Measurements from ENCODE around the gene CTXN1.
A peak's percentile ranks its signal among the peaks of the same experiment; 100 is the strongest.

The CTXN1 gene

DNA sequence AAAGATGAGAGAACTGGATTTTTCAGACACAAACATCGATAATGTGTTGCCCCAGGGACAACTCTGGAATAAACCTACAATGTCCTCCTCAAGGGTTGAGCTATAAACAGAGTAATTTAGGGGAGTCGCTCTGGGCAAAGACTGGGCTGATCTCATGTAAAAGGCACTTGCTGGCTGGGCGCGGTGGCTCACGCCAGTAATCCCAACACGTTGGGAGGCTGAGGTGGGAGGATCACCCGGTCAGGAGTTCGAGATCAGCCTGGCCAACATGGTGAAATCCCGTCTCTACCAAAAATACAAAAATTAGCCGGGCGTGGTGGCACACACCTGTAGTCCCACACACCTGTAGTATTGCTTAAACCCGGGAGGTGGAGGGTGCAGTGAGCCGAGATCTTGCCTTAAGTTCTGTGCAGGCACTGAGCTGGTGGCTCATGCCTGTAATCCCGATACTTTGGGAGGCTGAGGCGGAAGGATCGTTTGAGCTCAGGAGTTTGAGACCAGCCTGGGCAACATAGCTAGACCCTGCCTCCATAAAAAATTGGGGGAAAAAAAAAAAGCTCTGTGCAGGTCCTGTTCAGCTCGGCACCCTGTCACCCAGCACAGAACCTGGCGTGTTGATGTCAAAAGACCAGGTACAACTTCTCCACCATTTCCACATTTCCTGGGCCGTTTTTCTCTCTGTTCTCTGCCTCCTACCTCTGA is 16.1 kb upstream of the CTXN1 start:
- POLR2A ChIA-PET, result interaction anchor here (0.5 to 4.2 kb wide), 6 partner anchors 11 to 243 kb away, joined by 3 to 60 read pairs (median 12); partner anchors contain the start of genes ELAVL1 and SNAPC2
- Histone ChIP-seq H3K9me3 (ENCODE audit: control insufficient read depth, insufficient read depth, low read depth, low read length) (no peaks in the 10 kb centered on the region), H3K4me1 (ENCODE audit: control insufficient read depth, insufficient read depth, low read length) (no peaks in the 10 kb centered on the region), H3K27ac (ENCODE audit: extremely low read depth, low read depth, low read length) (no peak overlapping the region), H3K36me3 (ENCODE audit: control insufficient read depth in 2 of 2, insufficient read depth in 1 of 2, low read length in 2 of 2) (peaks cover 10 to 41% of the 10 kb centered on the region in 2 experiments), H3K4me3 (ENCODE audit: low read depth, low read length) (peak overlapping the region; percentile 99; the same call in 1 of the 2 replicates)
- TF ChIP-seq SCRT2 (tag by site-specific recombination; IDR thresholded peaks at IDR 0.05), result peak; percentile 81
- 0 out of 2 replicates have a peak, but pooled peaks have one; percentile 23 for TF ChIP-seq ZEB2 (tag by site-specific recombination; IDR thresholded peaks at IDR 0.05)
- no peak for TF ChIP-seq ZNF610 (tag by site-specific recombination; IDR thresholded peaks at IDR 0.05; ENCODE audit: borderline replicate concordance)
- no peak for TF ChIP-seq ZNF274 (IDR thresholded peaks at IDR 0.05; ENCODE audit: low read length)
- TF ChIP-seq ZNF274 (tag by site-specific recombination; IDR thresholded peaks at IDR 0.05; ENCODE audit: borderline replicate concordance), result no peak
- TF ChIP-seq, protein P1, sequence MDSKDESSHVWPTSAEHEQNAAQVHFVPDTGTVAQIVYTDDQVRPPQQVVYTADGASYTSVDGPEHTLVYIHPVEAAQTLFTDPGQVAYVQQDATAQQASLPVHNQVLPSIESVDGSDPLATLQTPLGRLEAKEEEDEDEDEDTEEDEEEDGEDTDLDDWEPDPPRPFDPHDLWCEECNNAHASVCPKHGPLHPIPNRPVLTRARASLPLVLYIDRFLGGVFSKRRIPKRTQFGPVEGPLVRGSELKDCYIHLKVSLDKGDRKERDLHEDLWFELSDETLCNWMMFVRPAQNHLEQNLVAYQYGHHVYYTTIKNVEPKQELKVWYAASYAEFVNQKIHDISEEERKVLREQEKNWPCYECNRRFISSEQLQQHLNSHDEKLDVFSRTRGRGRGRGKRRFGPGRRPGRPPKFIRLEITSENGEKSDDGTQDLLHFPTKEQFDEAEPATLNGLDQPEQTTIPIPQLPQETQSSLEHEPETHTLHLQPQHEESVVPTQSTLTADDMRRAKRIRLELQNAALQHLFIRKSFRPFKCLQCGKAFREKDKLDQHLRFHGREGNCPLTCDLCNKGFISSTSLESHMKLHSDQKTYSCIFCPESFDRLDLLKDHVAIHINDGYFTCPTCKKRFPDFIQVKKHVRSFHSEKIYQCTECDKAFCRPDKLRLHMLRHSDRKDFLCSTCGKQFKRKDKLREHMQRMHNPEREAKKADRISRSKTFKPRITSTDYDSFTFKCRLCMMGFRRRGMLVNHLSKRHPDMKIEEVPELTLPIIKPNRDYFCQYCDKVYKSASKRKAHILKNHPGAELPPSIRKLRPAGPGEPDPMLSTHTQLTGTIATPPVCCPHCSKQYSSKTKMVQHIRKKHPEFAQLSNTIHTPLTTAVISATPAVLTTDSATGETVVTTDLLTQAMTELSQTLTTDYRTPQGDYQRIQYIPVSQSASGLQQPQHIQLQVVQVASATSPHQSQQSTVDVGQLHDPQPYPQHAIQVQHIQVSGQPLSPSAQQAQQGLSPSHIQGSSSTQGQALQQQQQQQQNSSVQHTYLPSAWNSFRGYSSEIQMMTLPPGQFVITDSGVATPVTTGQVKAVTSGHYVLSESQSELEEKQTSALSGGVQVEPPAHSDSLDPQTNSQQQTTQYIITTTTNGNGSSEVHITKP (tag by site-specific recombination; IDR thresholded peaks at IDR 0.05), result 0 out of 2 replicates have a peak, but pooled peaks have one; percentile 17
- TF ChIP-seq SCRT1 (tag by site-specific recombination; IDR thresholded peaks at IDR 0.05; ENCODE audit: borderline replicate concordance), result peak; percentile 92
- CTCF ChIA-PET, result interaction anchor here (0.6 to 1.2 kb wide), 2 partner anchors 12 to 61 kb away, joined by 3 read pairs; no protein-coding TSS in a partner anchor

DNA sequence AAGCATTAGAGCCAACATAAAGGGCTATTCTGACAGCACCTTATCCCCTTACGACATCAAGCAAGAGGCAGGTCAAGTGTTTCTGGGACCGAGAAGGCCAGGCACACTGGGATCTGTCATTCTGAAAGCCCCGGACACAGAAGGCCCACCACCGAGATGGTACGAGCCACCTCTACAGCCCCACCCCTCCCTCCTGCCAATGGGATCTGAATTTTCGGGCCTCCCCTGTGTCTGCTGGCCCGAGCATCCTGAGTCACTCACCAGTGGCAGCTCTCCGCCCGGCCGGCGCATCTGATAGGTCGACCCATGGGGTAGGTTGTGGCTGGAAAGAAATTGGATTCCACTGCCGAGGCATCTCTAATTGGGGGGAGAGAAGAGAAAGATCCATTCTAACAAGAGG is 14.9 kb upstream of the CTXN1 start:
- TF ChIP-seq, protein P1 (tag by site-specific recombination; IDR thresholded peaks at IDR 0.05), result peak; percentile 57
- no peak for TF ChIP-seq SCRT2 (tag by site-specific recombination; IDR thresholded peaks at IDR 0.05)
- H3K4me1 ChIP-seq (ENCODE audit: control insufficient read depth, insufficient read depth, low read length), result no peaks in the 10 kb centered on the region
- H3K9me3 ChIP-seq (ENCODE audit: control insufficient read depth, insufficient read depth, low read depth, low read length), result no peaks in the 10 kb centered on the region
- no peak overlapping the region for H3K4me3 ChIP-seq (ENCODE audit: low read depth, low read length)
- CTCF ChIA-PET, result interaction anchor here (1.1 kb wide), 1 partner anchor 12 kb away, joined by 3 read pairs; no protein-coding TSS in a partner anchor
- POLR2A ChIA-PET, result interaction anchor here (4.2 kb wide), 1 partner anchor 10 kb away, joined by 60 read pairs; no protein-coding TSS in a partner anchor
- H3K27ac ChIP-seq (ENCODE audit: extremely low read depth, low read depth, low read length), result no peak overlapping the region
- peaks cover 22 to 52% of the 10 kb centered on the region in 2 experiments for H3K36me3 ChIP-seq (ENCODE audit: control insufficient read depth in 2 of 2, insufficient read depth in 1 of 2, low read length in 2 of 2)

DNA sequence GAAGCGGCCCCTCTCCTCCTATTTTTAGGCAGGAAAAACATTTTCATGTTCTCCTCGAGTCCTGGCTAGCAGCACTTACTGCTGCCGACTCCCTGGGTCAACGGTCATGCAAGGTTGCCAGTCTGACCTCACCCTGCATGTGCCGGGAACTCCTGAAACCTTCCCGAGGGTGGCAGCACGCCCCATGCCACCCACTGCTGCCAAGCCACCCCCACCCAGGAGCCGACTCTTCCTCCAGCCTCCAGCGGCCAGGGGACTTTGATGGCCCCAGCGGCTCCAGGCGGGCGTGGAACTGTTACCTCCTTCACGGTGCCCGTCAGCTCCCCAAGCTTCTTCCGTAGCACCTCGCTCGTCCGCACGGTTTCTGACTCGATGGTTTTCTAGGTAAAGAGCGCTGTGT is 8.8 kb upstream of the CTXN1 start:
- Histone ChIP-seq H3K27ac (ENCODE audit: extremely low read depth, low read depth, low read length) (no peak overlapping the region), H3K4me3 (ENCODE audit: low read depth, low read length) (no peak overlapping the region), H3K9me3 (ENCODE audit: control insufficient read depth, insufficient read depth, low read depth, low read length) (no peaks in the 10 kb centered on the region), H3K4me1 (ENCODE audit: control insufficient read depth, insufficient read depth, low read length) (no peaks in the 10 kb centered on the region), H3K36me3 (ENCODE audit: control insufficient read depth in 2 of 2, insufficient read depth in 1 of 2, low read length in 2 of 2) (peaks cover 29 to 89% of the 10 kb centered on the region in 2 experiments)
- POLR2A ChIA-PET, result interaction anchor here (1.0 to 1.4 kb wide), 2 partner anchors 10 to 15 kb away, joined by 4 read pairs; partner anchors contain the start of gene SNAPC2
- CTCF ChIA-PET, result interaction anchor here (1.2 kb wide), 2 partner anchors 9 to 66 kb away, joined by 3 to 5 read pairs; partner anchors contain the start of gene TIMM44
- TF ChIP-seq, protein P2, sequence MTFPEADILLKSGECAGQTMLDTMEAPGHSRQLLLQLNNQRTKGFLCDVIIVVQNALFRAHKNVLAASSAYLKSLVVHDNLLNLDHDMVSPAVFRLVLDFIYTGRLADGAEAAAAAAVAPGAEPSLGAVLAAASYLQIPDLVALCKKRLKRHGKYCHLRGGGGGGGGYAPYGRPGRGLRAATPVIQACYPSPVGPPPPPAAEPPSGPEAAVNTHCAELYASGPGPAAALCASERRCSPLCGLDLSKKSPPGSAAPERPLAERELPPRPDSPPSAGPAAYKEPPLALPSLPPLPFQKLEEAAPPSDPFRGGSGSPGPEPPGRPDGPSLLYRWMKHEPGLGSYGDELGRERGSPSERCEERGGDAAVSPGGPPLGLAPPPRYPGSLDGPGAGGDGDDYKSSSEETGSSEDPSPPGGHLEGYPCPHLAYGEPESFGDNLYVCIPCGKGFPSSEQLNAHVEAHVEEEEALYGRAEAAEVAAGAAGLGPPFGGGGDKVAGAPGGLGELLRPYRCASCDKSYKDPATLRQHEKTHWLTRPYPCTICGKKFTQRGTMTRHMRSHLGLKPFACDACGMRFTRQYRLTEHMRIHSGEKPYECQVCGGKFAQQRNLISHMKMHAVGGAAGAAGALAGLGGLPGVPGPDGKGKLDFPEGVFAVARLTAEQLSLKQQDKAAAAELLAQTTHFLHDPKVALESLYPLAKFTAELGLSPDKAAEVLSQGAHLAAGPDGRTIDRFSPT (tag by site-specific recombination; IDR thresholded peaks at IDR 0.05), result 0 out of 2 replicates have a peak, but pooled peaks have one; percentile 30
- TF ChIP-seq, protein P3, sequence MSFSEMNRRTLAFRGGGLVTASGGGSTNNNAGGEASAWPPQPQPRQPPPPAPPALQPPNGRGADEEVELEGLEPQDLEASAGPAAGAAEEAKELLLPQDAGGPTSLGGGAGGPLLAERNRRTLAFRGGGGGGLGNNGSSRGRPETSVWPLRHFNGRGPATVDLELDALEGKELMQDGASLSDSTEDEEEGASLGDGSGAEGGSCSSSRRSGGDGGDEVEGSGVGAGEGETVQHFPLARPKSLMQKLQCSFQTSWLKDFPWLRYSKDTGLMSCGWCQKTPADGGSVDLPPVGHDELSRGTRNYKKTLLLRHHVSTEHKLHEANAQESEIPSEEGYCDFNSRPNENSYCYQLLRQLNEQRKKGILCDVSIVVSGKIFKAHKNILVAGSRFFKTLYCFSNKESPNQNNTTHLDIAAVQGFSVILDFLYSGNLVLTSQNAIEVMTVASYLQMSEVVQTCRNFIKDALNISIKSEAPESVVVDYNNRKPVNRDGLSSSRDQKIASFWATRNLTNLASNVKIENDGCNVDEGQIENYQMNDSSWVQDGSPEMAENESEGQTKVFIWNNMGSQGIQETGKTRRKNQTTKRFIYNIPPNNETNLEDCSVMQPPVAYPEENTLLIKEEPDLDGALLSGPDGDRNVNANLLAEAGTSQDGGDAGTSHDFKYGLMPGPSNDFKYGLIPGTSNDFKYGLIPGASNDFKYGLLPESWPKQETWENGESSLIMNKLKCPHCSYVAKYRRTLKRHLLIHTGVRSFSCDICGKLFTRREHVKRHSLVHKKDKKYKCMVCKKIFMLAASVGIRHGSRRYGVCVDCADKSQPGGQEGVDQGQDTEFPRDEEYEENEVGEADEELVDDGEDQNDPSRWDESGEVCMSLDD (tag by site-specific recombination; IDR thresholded peaks at IDR 0.05), result no peak
- TF ChIP-seq ZNF366 (tag by site-specific recombination; conservative IDR thresholded peaks at IDR 0.05) (no peak), EGR2 (tag by site-specific recombination; IDR thresholded peaks at IDR 0.05; ENCODE audit: low read depth) (peak; percentile 35; the same call in 1 of the 2 replicates), ZNF10 (tag by site-specific recombination; IDR thresholded peaks at IDR 0.05) (no peak), ZNF785 (tag by site-specific recombination; IDR thresholded peaks at IDR 0.05) (no peak), ZNF521 (tag by site-specific recombination; IDR thresholded peaks at IDR 0.05) (no peak), ZNF37A (tag by site-specific recombination; IDR thresholded peaks at IDR 0.05) (no peak), ZNF214 (tag by site-specific recombination; IDR thresholded peaks at IDR 0.05; ENCODE audit: borderline replicate concordance) (no peak)
